H1 (cell line): ENCODE results near the gene RAB7B. TPM values are rescaled to one million over a fixed set of nuclear protein-coding genes. Genes with fewer than 3 reads are reported as not detected.

Experiments used
- CTCF ChIA-PET: fragments of 300-600 bp; sonication (Branson Sonifier 250); formaldehyde crosslinking; loops from one replicate; lab custom pipeline; 2021; ENCODE audit not compliant: partially characterized antibody; lab: Charles Lee
- POLR2A ChIA-PET: fragments of 300-600 bp; sonication (Branson Sonifier 250); formaldehyde crosslinking; loops from one replicate; lab custom pipeline; 2021; ENCODE audit warnings: inconsistent platforms; ENCODE audit not compliant: partially characterized antibody; lab: Charles Lee
- DNase-seq, 2 experiments: peaks; one replicate each; pipeline versions ENCODE4 v3.0.0 to v3.0.0-alpha.2; 2010 to 2022; ENCODE audit warnings: low spot score in 2 of 2, low read depth in 1 of 2, mixed read lengths in 1 of 2
- FAIRE-seq: peaks from 2 replicates; lab custom pipeline; 2011; peaks lifted over from hg19 to GRCh38; lab: Jason Lieb, UNC
- H2AFZ ChIP-seq: 2 replicates; pipeline ENCODE4 v1.8.1; 2012; ENCODE audit warnings: low read length, inconsistent platforms
- H2AK5ac ChIP-seq: 2 replicates; pipeline ENCODE4 v1.6.1; 2013; ENCODE audit warnings: low read depth, low read length
- H2BK120ac ChIP-seq: replicated peaks from 2 replicates; pipeline ENCODE3; 2013; ENCODE audit warnings: low read depth, low read length, inconsistent platforms
- H2BK12ac ChIP-seq: 2 replicates; pipeline ENCODE4 v1.6.1; 2013; ENCODE audit warnings: low read depth, low read length
- H2BK15ac ChIP-seq: 2 replicates; pipeline ENCODE4 v1.6.1; 2013; ENCODE audit warnings: low read length
- H2BK20ac ChIP-seq: 2 replicates; pipeline ENCODE4 v1.6.1; 2013; ENCODE audit warnings: low read length
- H2BK5ac ChIP-seq: 2 replicates; pipeline ENCODE4 v1.6.1; 2013; ENCODE audit warnings: low read depth, low read length
- H3K14ac ChIP-seq: 2 replicates; pipeline ENCODE4 v1.6.1; 2013; ENCODE audit warnings: inconsistent platforms; ENCODE audit not compliant: insufficient read length
- H3K18ac ChIP-seq: 2 replicates; pipeline ENCODE4 v1.6.1; 2013; ENCODE audit warnings: low read length; ENCODE audit errors: extremely low read depth
- H3K23ac ChIP-seq: 2 replicates; pipeline ENCODE4 v1.6.1; 2013; ENCODE audit warnings: inconsistent platforms; ENCODE audit not compliant: insufficient read length
- H3K23me2 ChIP-seq: 2 replicates; pipeline ENCODE4 v1.6.1; 2013; ENCODE audit warnings: low read depth, low read length
- H3K27ac ChIP-seq: 2 replicates; pipeline ENCODE4 v1.6.1; 2011; ENCODE audit warnings: low read depth, low read length, inconsistent platforms
- H3K27me3 ChIP-seq, 4 experiments: replicated peaks in 1 of 4; 1 replicate in 1 of 4; 2 replicates in 3 of 4; pipeline versions ENCODE4 v1.6.1 to v1.8.1; 2011 to 2013; ENCODE audit warnings: low read length in 3 of 4, mild to moderate bottlenecking in 3 of 4, inconsistent platforms in 2 of 4, mixed read lengths in 2 of 4, moderate library complexity in 1 of 4; ENCODE audit not compliant: control insufficient read depth in 3 of 4, insufficient read depth in 3 of 4; ENCODE audit errors: extremely low read depth in 1 of 4
- H3K36me3 ChIP-seq, 4 experiments: 2 replicates each; pipeline versions ENCODE4 v1.6.1 to v1.8.1; 2011 to 2013; ENCODE audit warnings: mild to moderate bottlenecking in 4 of 4, low read length in 3 of 4, moderate library complexity in 2 of 4, control low read depth in 1 of 4, inconsistent platforms in 1 of 4; ENCODE audit not compliant: insufficient read depth in 4 of 4, control insufficient read depth in 2 of 4
- H3K4ac ChIP-seq: replicated peaks from 2 replicates; pipeline ENCODE3; 2013; ENCODE audit warnings: low read length, low read depth, mixed read lengths, inconsistent platforms; ENCODE audit not compliant: insufficient read length
- H3K4me1 ChIP-seq, 4 experiments: replicated peaks in 1 of 4; 1 replicate in 1 of 4; 2 replicates in 3 of 4; pipeline versions ENCODE4 v1.6.1 to v1.8.1; 2011 to 2013; ENCODE audit warnings: low read length in 3 of 4, inconsistent platforms in 2 of 4, mixed read lengths in 1 of 4; ENCODE audit not compliant: insufficient read depth in 4 of 4, control insufficient read depth in 3 of 4
- H3K4me2 ChIP-seq, 2 experiments: 2 replicates each; pipeline versions ENCODE4 v1.6.1 to v1.8.1; 2011 to 2013; ENCODE audit warnings: low read depth in 2 of 2, low read length in 2 of 2, control low read depth in 1 of 2, inconsistent platforms in 1 of 2, mild to moderate bottlenecking in 1 of 2; ENCODE audit not compliant: insufficient read depth in 1 of 2
- H3K4me3 ChIP-seq, 4 experiments: fragments of 200-600, 300-600 bp in 1 of 4; sonication (generic), shearing (Covaris generic), sonication (Bioruptor Twin) in 1 of 4; 2 replicates each; pipeline versions ENCODE4 v1.5.1 to v1.8.1; 2011 to 2016; ENCODE audit warnings: low read length in 4 of 4, low read depth in 3 of 4, control low read depth in 2 of 4, inconsistent platforms in 2 of 4, mild to moderate bottlenecking in 2 of 4, mixed read lengths in 1 of 4, moderate library complexity in 1 of 4; ENCODE audit not compliant: insufficient read depth in 2 of 4; ENCODE audit errors: extremely low read depth in 1 of 4
- H3K56ac ChIP-seq: replicated peaks from 2 replicates; pipeline ENCODE3; 2013; ENCODE audit warnings: low read depth, mild to moderate bottlenecking, mixed read lengths, low read length, inconsistent platforms; ENCODE audit not compliant: insufficient read length
- H3K79me1 ChIP-seq: 2 replicates; pipeline ENCODE4 v1.6.1; 2013; ENCODE audit warnings: low read depth, low read length, control low read depth
- H3K79me2 ChIP-seq, 2 experiments: 2 replicates each; pipeline versions ENCODE4 v1.6.1 to v1.8.1; 2012 to 2013; ENCODE audit warnings: low read length in 2 of 2, mild to moderate bottlenecking in 2 of 2, inconsistent platforms in 1 of 2; ENCODE audit not compliant: insufficient read depth in 2 of 2, control insufficient read depth in 1 of 2
- H3K9ac ChIP-seq, 4 experiments: replicated peaks in 1 of 4; 1 replicate in 1 of 4; 2 replicates in 3 of 4; pipeline versions ENCODE4 v1.6.1 to v1.8.1; 2011 to 2013; ENCODE audit warnings: low read depth in 3 of 4, low read length in 3 of 4, control low read depth in 2 of 4, mild to moderate bottlenecking in 2 of 4, moderate library complexity in 2 of 4, inconsistent platforms in 1 of 4; ENCODE audit errors: extremely low read depth in 1 of 4
- H3K9me3 ChIP-seq, 2 experiments: 2 replicates each; pipeline versions ENCODE4 v1.6.1 to v1.8.1; 2012 to 2013; ENCODE audit warnings: mild to moderate bottlenecking in 2 of 2, moderate library complexity in 2 of 2, control low read depth in 1 of 2, inconsistent platforms in 1 of 2, low read depth in 1 of 2, low read length in 1 of 2, mixed read lengths in 1 of 2; ENCODE audit not compliant: insufficient read depth in 2 of 2
- H4K20me1 ChIP-seq, 2 experiments: replicated peaks in 1 of 2; 2 replicates each; pipeline versions ENCODE3 to v1.8.1; 2011 to 2013; ENCODE audit warnings: inconsistent platforms in 2 of 2, low read length in 2 of 2, mild to moderate bottlenecking in 1 of 2; ENCODE audit not compliant: insufficient read depth in 2 of 2, control insufficient read depth in 1 of 2
- H4K5ac ChIP-seq: 2 replicates; pipeline ENCODE4 v1.6.1; 2013; ENCODE audit warnings: low read length, low read depth, mixed read lengths, inconsistent platforms; ENCODE audit not compliant: insufficient read length
- H4K8ac ChIP-seq: 2 replicates; pipeline ENCODE4 v1.8.0; 2013; ENCODE audit warnings: mild to moderate bottlenecking, moderate library complexity, low read length, inconsistent platforms; ENCODE audit not compliant: insufficient read depth; ENCODE audit errors: extremely low read depth
- H4K91ac ChIP-seq: replicated peaks from 2 replicates; pipeline ENCODE3; 2013; ENCODE audit warnings: low read length, mixed read lengths, inconsistent platforms; ENCODE audit not compliant: insufficient read length
- ATF2 ChIP-seq: IDR thresholded peaks from 2 replicates; pipeline ENCODE4 v1.6.1; 2012; ENCODE audit warnings: low read length, inconsistent platforms
- BCL11A ChIP-seq, 2 experiments: IDR thresholded peaks; one replicate each; pipeline ENCODE4 v1.6.1; 2011; ENCODE audit warnings: low read depth in 2 of 2, low read length in 2 of 2, mild to moderate bottlenecking in 2 of 2
- EGR1 ChIP-seq: IDR thresholded peaks from 2 replicates; pipeline ENCODE4 v1.6.1; 2011; ENCODE audit warnings: low read depth, low read length, borderline replicate concordance
- HDAC6 ChIP-seq: IDR thresholded peaks from one replicate; pipeline ENCODE4 v1.7.1; 2012; ENCODE audit warnings: low read depth, mild to moderate bottlenecking, inconsistent platforms, low read length, moderate library complexity
- JUN ChIP-seq: IDR thresholded peaks from 2 replicates; pipeline ENCODE4 v1.6.1; 2011; ENCODE audit warnings: low read depth, mild to moderate bottlenecking, improper control_type of control experiment, low read length
- KDM1A ChIP-seq: fragments of 200-600, 300-600 bp; sonication (generic); IDR thresholded peaks from 2 replicates; pipeline ENCODE4 v1.7.1; 2016; ENCODE audit warnings: mild to moderate bottlenecking, low read length, borderline replicate concordance
- POLR2A ChIP-seq, 2 experiments: IDR thresholded peaks; 1 replicate in 1 of 2; 2 replicates in 1 of 2; pipeline ENCODE4 v1.6.1; 2011; ENCODE audit warnings: low read depth in 2 of 2, low read length in 2 of 2, mild to moderate bottlenecking in 2 of 2; ENCODE audit errors: control extremely low read depth in 1 of 2
- POU5F1 ChIP-seq: IDR thresholded peaks from 2 replicates; pipeline ENCODE4 v1.6.1; 2011; ENCODE audit warnings: low read depth, mild to moderate bottlenecking, low read length, moderate library complexity
- RFX5 ChIP-seq: IDR thresholded peaks from 2 replicates; pipeline ENCODE4 v1.6.1; 2011; ENCODE audit warnings: low read depth, low read length, improper control_type of control experiment, borderline replicate concordance
- SRF ChIP-seq: IDR thresholded peaks from 2 replicates; pipeline ENCODE4 v1.6.1; 2011; ENCODE audit warnings: mild to moderate bottlenecking, low read depth, low read length, moderate library complexity
- TBP ChIP-seq: IDR thresholded peaks from 2 replicates; pipeline ENCODE4 v1.6.1; 2011; ENCODE audit warnings: low read depth, low read length, improper control_type of control experiment
- TCF12 ChIP-seq: IDR thresholded peaks from 2 replicates; pipeline ENCODE4 v1.6.1; 2011; ENCODE audit warnings: low read depth, mild to moderate bottlenecking, low read length
- USF2 ChIP-seq: IDR thresholded peaks from 2 replicates; pipeline ENCODE4 v1.6.1; 2011; ENCODE audit warnings: low read length, improper control_type of control experiment
- WGBS, 2 experiments: shearing (Covaris generic) in 1 of 2; methylation state at CpG; one replicate each; pipeline versions ENCODE4 v1.1.6 to v1.1.7; 2013 to 2015; ENCODE audit warnings: low lambda C conversion rate in 2 of 2, mixed read lengths in 2 of 2, inconsistent platforms in 1 of 2, low coverage in 1 of 2, missing lambda C conversion rate in 1 of 2; ENCODE audit not compliant: insufficient replicate concordance in 2 of 2, insufficient coverage in 1 of 2, insufficient read length in 1 of 2; ENCODE audit errors: extremely low coverage in 1 of 2, missing lambda C conversion rate in 1 of 2; 5-methylcytosine and 5-hydroxymethylcytosine counted together
- polyA plus RNA-seq, 7 experiments: library from polyadenylated mRNA; depleted of rRNA in 3 of 7; stranded (reverse) in 5 of 7; unstranded in 2 of 7; fragments of >200 nt in 5 of 7; fragments of 200-250 nt in 2 of 7; gene quantifications; 1 replicate in 5 of 7; 2 replicates in 1 of 7; 4 replicates in 1 of 7; pipeline versions ENCODE4 v1.2.1 to v1.2.3, GENCODE V29; 2011 to 2013; ENCODE audit warnings: missing spikeins in 2 of 7, mixed read lengths in 2 of 7
- total RNA-seq: library from RNA; stranded (reverse); fragmentation: NEBNext Ultra II Directional; extraction: Animal tissue kit (Norgen Biotek cat#: 25700); gene quantifications from 2 replicates; pipeline ENCODE4 v1.2.1, GENCODE V29; 2021

RAB7B gene
- total and polyA plus RNA-seq, 2 of the 8 experiments (the other 6 are each of a cell fraction or from before 2014, with no cell fraction given): 0.05 TPM; not detected in 1

GRCh38 chr1:205959789-205960188, 43.4 kb downstream of the RAB7B start:
- 77% methylated on average over 4 of the region's 4 CpGs; no CpG with 5 or more reads in 1 of the 2 experiments for WGBS, 2 experiments
- DNase-seq (no peak), FAIRE-seq (no peak)
- Histone ChIP-seq H3K14ac (no peak overlapping the region), H3K27me3 (no peaks in the 10 kb centered on the region), H3K36me3 (no peaks in the 10 kb centered on the region), H3K9ac (no peak overlapping the region), H3K4me3 (no peak overlapping the region), H3K9me3 (no peaks in the 10 kb centered on the region), H4K91ac (no peak overlapping the region), H3K23me2 (no peaks in the 10 kb centered on the region), H3K79me1 (no peaks in the 10 kb centered on the region), H4K5ac (no peak overlapping the region), H3K4me2 (no peak overlapping the region), H2BK20ac (no peak overlapping the region), H2BK12ac (no peak overlapping the region), H3K56ac (no peak overlapping the region), H2BK5ac (no peak overlapping the region), H3K18ac (no peak overlapping the region), H3K79me2 (no peaks in the 10 kb centered on the region), H2AK5ac (no peak overlapping the region), H3K4ac (no peak overlapping the region), H2BK15ac (no peak overlapping the region), H4K20me1 (peaks cover 0 to 2% of the 10 kb centered on the region in 2 experiments), H4K8ac (no peak overlapping the region; the same call in 1 of the 2 replicates), H2AFZ (no peak overlapping the region), H3K27ac (no peak overlapping the region), H3K23ac (no peak overlapping the region), H3K4me1 (peaks cover 0 to 5% (median 1%) of the 10 kb centered on the region in 4 experiments; a peak in 1 of 7 replicates), H2BK120ac (no peak overlapping the region)
- ChIA-PET CTCF (interaction anchor here (0.6 to 5.7 kb wide), 8 partner anchors 9 to 166 kb away, joined by 3 to 50 read pairs (median 5); partner anchors contain the start of gene SLC26A9), POLR2A (no interaction called here)
- TF ChIP-seq ATF2 (no peak), SRF (no peak), RFX5 (no peak), TCF12 (no peak), POU5F1 (no peak), POLR2A (IDR thresholded peaks at IDR 0.05; ENCODE audit: control extremely low read depth in 1 of 2, low read depth in 2 of 2, low read length in 2 of 2) (no peak), TBP (no peak), KDM1A (no peak), JUN (no peak), BCL11A (IDR thresholded peaks at IDR 0.05; ENCODE audit: low read depth in 2 of 2, low read length in 2 of 2) (no peak), HDAC6 (no peak), USF2 (no peak), EGR1 (no peak)
